ENCODE measurements around the gene ALG5.

The ALG5 gene, protein sequence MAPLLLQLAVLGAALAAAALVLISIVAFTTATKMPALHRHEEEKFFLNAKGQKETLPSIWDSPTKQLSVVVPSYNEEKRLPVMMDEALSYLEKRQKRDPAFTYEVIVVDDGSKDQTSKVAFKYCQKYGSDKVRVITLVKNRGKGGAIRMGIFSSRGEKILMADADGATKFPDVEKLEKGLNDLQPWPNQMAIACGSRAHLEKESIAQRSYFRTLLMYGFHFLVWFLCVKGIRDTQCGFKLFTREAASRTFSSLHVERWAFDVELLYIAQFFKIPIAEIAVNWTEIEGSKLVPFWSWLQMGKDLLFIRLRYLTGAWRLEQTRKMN

GRCh38 chr13:36999054-36999714, at the start of gene ALG5:
Gene ALG5 (minus strand): TSS chr13:36999340. CDS start chr13:36999300, 40 bp downstream.
- DNase-seq: peak; percentile 91

DNA sequence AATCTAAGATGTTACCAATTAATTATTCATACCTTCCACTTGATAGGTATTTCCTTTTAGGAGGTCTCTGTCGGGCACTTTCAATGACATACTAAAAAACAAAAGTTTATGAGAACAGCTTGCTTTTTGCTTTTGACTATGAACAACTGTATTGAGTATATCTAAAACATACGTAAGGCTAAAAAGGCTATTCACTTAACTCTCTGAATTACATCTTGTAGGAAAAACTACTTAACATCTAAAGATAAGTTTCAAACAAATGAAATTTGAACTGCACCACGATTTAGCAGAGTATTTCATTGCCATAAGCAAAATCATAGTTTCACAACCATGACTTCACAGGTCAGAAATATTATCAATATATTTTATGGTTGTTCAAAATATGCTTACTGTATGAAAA, 48.7 kb upstream of the ALG5 start:
- DNase-seq: no peak

DNA sequence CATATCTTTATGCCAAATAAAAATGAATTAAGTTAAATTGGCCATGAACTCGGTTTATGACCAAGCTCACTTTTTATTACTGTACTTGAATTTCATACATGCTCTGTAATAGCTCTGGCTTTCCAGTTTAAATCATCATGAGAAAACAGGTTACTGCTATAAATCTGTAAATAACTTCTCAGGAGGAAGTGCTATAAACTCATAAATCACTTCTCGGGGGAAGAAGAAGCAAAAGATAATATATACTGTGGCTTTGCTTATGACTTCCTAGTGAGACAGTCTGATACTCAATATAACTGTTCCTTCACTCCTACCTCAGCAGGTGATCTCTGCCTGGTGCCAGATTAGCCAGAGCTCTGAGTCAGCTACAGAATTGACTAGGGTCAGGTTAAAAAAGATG, 47.9 kb upstream of the ALG5 start:
- no peak for DNase-seq

DNA sequence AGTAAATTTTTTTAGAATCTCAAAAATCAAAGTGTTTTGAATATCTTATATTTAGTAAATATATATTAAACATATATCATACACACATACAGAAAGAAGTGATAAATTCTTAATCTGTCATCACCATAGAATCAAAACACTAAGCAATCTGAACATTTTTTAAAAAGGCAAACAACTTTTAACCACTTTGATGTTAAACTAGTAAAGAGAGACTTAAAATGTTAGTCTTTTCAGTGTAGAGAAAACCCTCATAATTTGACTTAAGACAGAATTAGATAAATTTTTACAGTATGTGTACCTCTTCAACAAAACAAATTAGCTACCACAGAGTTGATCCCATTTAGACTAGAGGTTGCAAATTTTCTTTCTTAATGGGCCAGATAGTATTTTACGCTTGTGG, 46.9 kb upstream of the ALG5 start:
- DNase-seq: no peak

GRCh38 chr13:37040789-37041188, 41.6 kb upstream of the ALG5 start:
- no peak for DNase-seq

DNA sequence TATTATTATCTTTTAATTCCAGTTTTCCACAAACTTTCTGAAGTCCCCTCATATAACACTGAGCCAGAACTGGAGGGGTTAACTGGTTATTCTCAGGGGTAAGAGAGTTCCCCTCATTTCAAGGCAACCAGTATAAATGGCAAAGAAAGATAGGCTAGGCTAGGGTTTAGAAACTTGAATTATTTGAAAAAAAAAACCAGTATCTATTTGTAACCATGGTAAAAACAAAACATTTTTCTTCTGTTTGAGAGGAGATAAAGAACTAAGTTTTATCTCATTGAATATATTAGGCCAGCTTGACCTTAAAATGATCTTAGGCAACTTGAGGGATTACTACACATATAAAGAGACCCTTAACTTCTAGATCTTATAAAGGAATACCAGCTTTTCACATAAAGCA, 40.8 kb upstream of the ALG5 start:
- peak; percentile 86 for DNase-seq

DNA sequence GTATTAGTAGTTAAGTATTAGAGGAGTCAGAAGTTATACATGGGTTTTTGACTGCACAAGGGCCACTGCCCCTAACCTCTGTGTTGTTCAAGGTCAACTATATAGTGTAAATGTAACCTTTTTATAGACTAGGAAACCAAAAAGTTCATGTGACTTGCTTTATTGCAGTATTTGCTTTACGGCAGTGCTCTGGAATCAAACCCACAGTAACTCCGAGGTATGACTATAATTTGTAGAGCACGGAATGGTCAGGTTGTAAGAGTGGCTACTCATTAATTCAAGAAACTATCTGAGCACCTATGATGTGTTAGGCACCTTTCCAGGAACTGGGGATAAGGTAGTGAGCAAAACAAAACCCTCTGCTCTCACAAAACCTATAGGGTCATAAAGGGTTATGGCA, 38.1 kb upstream of the ALG5 start:
- DNase-seq: no peak

DNA sequence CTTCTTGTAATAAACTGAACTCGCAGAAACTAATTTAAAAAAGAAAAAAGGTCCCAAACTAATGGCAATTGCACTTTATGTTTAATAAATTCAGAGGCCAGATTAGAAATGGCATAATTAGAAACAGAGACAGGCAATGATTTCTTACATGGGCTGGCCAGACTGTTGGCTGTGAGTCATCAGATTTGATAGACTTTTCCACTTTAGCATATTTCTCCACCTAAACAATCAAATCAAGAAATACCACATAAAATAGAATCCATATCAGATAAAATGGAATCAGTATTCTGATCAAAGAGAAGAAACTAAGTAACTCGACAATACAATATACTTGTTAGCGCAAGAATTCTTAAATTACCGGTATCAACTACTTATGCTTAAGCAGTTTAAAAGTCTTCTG, 30.5 kb upstream of the ALG5 start:
- no peak for DNase-seq

GRCh38 chr13:37027639-37028038, 28.5 kb upstream of the ALG5 start:
- DNase-seq: no peak

- no peak for DNase-seq
These were observed 27.6 kb upstream of the ALG5 start for GRCh38 chr13:37026771-37027170.

- DNase-seq: no peak
These were observed 24.7 kb upstream of the ALG5 start for GRCh38 chr13:37023871-37024270.

DNA sequence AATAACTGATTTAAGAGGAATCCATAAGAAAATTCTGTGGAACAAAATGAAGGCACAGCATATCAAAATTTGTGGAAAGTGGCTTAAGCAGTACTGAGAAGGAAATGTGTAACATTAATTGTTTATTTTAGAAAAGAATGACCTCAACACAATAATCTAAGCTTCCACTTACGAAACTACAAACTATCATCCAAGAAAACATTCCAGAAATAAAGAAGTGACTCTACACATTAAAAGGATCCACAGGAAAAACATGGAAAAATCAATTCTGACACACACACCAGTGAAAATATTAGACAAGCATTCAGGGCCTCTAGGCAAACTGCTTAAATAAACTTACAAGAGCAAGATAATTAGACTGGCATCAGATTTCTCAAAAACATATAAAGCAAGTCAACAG, 15.5 kb upstream of the ALG5 start:
- no peak for DNase-seq

- DNase-seq: no peak
These were observed 12.6 kb upstream of the ALG5 start for GRCh38 chr13:37011788-37012187.

DNA sequence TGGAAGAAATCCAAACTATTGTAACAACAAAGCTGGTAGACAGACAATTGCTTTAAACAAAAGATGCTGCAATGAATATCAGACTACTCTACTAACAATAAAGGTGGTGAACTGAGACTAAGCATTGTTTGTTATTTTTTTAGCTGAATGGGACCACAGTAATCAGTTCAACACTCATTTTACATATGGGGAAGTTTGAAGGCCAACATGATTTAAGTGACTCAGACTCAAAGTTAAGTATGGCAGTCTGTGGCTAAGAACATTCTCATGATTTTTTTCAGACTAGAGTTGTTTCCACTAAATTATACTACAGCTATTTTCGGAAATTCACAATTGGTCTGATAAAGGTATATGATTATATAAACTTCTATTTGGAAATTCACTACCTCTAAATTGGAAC, 11.9 kb upstream of the ALG5 start:
- no peak for DNase-seq

DNA sequence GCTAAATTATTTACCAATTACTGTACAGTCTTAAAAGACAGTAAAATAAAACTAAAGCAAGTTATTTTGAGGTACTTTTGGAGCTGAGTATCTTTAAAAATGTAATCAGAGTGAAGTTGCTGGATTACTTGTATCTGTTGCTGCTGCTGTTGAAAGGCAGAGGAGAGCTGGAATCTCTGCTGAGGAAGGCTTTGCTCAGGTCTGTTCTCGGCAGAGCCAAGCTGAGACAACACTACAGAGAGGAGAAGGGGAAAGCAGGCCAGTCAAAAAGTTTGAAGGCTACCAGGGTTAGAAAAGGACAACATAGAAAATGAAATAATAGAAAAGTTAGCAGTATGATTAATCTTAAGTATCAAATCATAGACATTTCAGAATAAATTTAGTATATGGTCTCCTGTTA, 11.3 kb upstream of the ALG5 start:
- DNase-seq: no peak

DNA sequence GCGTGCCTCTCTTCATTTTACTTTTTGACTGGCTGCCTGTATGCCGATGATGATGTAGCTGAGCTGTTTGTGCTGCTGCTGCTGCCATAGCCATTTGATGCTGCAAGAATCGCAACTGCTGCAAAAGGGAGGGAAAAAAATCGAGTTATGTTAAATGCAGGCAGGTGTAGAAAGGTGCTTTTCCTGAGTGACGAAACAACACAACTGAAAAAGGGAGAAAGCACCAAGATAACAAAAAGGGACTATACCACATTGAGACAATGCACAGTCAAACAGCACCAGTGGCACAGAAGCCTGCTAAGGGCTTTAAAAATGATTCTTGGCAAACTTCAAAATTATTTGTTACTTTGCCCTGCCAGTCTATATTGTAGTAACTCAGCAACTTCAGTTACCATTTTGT, 10.6 kb upstream of the ALG5 start:
- no peak for DNase-seq

DNA sequence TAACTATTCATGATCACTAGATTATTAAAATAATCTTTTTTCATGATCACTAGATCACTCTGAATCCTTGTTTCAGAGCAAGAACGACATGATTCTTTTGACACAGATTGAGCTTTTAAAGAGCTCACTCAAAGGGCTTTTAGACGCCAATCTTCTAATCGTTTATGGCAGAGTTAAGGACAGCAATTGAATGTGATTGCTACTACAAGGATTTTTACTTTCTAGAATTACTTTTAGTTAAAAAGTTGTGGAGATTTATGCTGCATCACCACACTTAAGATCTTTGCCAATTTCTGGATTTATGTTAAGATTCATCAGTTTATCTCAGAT, 2.7 kb upstream of the ALG5 start:
- no peak for DNase-seq

GRCh38 chr13:36998624-36999041, 507 bp downstream of the ALG5 start:
- DNase-seq: no peak

DNA sequence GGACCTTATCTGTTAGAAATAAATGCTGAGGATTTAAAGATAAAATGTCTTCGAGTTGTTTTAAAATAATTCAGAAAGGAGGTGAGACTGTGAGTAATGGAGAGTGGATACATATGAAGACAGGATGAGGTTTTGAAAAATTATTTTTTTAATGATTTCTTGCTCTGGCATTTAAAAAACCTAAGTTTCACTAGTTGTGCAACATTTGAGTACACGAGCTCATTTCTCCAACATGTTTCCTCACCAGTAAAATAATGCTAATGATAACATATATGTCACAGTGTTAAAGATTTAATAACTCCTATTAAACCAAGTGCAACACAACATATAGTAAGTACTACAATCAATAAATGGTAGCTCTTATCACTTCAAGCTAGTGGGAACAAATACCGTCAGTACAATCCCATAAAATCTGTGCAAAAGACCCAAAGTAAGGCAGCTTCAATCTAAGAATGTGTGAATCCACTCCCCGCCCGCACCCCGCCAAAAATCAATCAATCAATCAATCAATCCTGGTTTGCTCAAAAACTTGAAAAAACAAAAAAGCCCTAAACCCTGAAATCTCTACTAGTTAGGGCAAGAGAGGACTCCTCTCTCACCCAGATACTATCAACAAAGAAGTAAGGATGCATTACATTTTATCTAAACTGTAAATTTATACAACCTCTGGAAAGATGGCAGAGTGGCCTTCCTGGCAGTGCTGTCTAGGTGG, 1.3 kb downstream of the ALG5 start:
- DNase-seq: no peak

DNA sequence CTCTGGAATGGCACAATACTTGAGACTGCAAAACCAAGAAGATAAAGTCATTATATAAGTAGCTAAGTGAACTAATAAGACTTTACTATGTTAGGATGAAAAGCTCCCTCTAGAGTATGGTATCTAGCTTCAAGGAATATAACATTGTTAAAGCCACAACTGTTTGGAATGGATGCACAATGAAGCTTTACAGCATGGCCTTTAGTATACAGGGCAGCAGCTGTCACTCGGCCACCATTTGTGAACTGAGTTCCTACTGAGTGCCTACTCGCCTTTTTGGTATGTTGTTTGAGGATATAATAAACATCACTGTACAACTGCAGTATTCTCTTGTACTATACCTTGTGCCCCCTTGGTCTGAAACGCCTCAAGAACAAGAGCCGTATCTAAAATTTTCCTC, 6.8 kb downstream of the ALG5 start:
- DNase-seq: no peak

- no peak for DNase-seq
These were observed 12.5 kb downstream of the ALG5 start for GRCh38 chr13:36986462-36987240.

DNA sequence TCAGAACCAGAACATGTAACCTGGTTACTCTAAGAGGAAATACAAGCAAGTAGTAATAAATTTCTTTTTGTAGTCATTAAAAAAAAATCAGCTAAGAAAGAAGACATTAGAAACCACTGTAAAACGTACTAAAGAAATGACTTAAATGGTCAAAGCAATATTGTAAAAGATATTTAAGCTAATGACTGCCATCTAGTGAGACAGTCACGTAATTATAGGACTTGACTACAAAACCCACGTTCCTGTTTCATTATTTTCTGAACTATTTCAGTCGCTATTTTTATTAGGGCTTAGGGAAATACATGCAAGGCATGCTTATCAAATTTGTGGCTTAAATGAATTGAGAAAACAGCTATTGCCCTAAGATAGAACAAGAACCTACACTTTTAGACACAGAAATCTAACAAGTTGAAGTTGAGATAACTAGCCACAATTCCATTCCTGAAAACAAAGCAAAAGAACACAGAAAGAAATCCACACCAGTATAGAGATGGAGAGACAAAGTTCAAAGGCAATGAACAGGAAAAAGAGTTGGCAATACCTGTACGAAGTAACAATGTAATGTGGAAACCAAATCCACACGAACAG, 17.9 kb downstream of the ALG5 start:
- DNase-seq: peak; percentile 72
